Measurements from ENCODE around the gene DOCK7.

DNA sequence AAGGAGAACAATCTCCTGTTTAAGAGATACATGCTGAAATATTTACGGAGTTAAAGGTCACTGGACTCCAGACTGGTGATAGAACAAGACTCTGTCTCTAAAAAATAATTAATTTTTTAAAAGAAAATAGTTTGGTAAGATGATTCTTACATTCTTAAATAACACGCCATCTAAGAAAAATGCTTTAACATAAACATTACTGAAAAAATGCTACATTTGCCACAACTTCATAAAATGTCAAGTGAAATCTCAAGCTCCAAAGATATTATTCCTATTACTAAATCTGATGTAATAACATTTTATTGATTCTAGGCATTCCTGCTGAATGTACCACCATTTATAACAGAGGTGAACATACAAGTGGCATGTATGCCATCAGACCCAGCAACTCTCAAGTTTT is 86.7 kb downstream of the DOCK7 start:
- TF ChIP-seq, protein P1, sequence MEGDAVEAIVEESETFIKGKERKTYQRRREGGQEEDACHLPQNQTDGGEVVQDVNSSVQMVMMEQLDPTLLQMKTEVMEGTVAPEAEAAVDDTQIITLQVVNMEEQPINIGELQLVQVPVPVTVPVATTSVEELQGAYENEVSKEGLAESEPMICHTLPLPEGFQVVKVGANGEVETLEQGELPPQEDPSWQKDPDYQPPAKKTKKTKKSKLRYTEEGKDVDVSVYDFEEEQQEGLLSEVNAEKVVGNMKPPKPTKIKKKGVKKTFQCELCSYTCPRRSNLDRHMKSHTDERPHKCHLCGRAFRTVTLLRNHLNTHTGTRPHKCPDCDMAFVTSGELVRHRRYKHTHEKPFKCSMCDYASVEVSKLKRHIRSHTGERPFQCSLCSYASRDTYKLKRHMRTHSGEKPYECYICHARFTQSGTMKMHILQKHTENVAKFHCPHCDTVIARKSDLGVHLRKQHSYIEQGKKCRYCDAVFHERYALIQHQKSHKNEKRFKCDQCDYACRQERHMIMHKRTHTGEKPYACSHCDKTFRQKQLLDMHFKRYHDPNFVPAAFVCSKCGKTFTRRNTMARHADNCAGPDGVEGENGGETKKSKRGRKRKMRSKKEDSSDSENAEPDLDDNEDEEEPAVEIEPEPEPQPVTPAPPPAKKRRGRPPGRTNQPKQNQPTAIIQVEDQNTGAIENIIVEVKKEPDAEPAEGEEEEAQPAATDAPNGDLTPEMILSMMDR (conservative IDR thresholded peaks at IDR 0.05; ENCODE audit: low read depth, low read length): no peak
- TF ChIP-seq EZH2 (IDR thresholded peaks at IDR 0.05; ENCODE audit: borderline replicate concordance, low read depth, low read length, poor library complexity, severe bottlenecking): no peak
